ENCODE results near the gene WDR35. TPM values are rescaled to one million over a fixed set of nuclear protein-coding genes. Genes with fewer than 3 reads are reported as not detected.

WDR35 gene
- total and polyA plus RNA-seq, 2 donors (not counting 3 experiments of a cell fraction or from before 2014, with no cell fraction given), result 3.6 to 8.0 TPM

DNA sequence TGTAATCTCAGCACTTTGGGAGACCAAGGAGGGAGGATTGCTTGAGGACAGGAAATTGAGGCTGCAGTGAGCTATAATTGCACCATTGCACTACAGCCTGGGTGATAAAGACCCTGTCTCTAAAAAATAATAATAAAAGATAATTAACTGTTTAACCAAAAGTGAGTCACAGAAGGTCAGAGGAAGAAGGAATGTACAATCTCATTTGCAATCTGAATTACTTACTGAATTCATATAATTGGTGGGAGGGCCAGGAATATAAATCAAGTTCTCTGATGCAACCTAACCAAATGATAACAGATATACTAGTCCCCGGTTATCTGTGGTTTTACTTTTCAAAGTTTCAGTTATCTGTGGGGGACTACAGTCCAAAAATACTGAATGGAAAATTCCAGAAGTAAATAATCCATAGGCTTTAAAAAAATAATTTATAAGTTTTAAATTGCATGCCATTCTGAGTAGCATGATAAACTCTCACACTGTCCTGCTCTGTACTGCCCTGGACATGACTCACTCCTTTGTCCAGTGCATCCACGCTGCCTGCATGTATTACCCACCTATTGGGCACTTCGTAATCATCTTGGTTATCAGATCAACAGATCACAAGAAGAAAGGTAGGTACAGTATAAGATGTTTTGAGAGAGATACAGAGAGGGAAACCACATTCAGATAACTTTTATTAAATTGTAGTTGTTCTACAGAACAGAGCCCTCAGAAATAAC is 35.3 kb upstream of the WDR35 start:
- ChIA-PET POLR2A (no interaction called here), CTCF (interaction anchor here (2.5 kb wide), 1 partner anchor 10 kb away, joined by 13 read pairs; no protein-coding TSS in a partner anchor)
- no peak overlapping the region for H2AFZ ChIP-seq (ENCODE audit: low read depth, low read length)
- BruUV-seq (replicated peaks), result no TSS peak
- dilution Hi-C loops (cut with MboI; ENCODE audit: extremely low pct_ligation_motif_present, low sequenced_read_pairs), result no loop called here
- H3K79me2 ChIP-seq (ENCODE audit: control insufficient read depth, insufficient read depth, low read length), result no peaks in the 10 kb centered on the region
- peaks cover 2 to 3% of the 10 kb centered on the region in 2 experiments for H3K36me3 ChIP-seq (ENCODE audit: control insufficient read depth in 2 of 2, extremely low read depth in 1 of 2, insufficient read depth in 2 of 2, low read length in 2 of 2)
- DNase-seq (ENCODE audit: low read depth, low spot score), result peak; percentile 36
- no peaks in the 10 kb centered on the region for H3K9me3 ChIP-seq (replicated peaks; ENCODE audit: control insufficient read depth, insufficient read depth, low read length)
- H3K4me2 ChIP-seq (ENCODE audit: insufficient read depth, low read length), result no peak overlapping the region
- H3K4me3 ChIP-seq (replicated peaks in 1 of 3; ENCODE audit: insufficient read depth in 1 of 3, low read depth in 1 of 3, low read length in 3 of 3), result no peak overlapping the region
- no peak overlapping the region for H3K9ac ChIP-seq (replicated peaks; ENCODE audit: extremely low read depth, insufficient read depth, low read length)
- no peaks in the 10 kb centered on the region for H3K27me3 ChIP-seq (ENCODE audit: control insufficient read depth in 2 of 2, insufficient read depth in 2 of 2, low read length in 2 of 2)
- H4K20me1 ChIP-seq (replicated peaks; ENCODE audit: control insufficient read depth, extremely low read depth, insufficient read depth, low read length), result no peaks in the 10 kb centered on the region
- FAIRE-seq, result peak; percentile 24
- H3K9me1 ChIP-seq (replicated peaks; ENCODE audit: control insufficient read depth, extremely low read depth, insufficient read depth, low read length), result no peaks in the 10 kb centered on the region
- TF ChIP-seq POLR2A (IDR thresholded peaks at IDR 0.05; ENCODE audit: low read depth, low read length) (no peak), FOS (IDR thresholded peaks at IDR 0.05; ENCODE audit: borderline replicate concordance, insufficient read depth, low read length) (peak; percentile 51), JUN (IDR thresholded peaks at IDR 0.05; ENCODE audit: borderline replicate concordance, insufficient read depth, insufficient read length, low read depth) (peak; percentile 37), GATA2 (IDR thresholded peaks at IDR 0.05; ENCODE audit: insufficient read depth, insufficient read length, low read depth, low read length) (peak; percentile 44), POLR2AphosphoS5 (IDR thresholded peaks at IDR 0.05; ENCODE audit: insufficient read depth, low read depth, low read length) (no peak), MAX (IDR thresholded peaks at IDR 0.05; ENCODE audit: insufficient read depth, insufficient read length) (no peak), MYC (IDR thresholded peaks at IDR 0.05; ENCODE audit: low read depth, low read length) (peak; percentile 26), EZH2 (IDR thresholded peaks at IDR 0.05; ENCODE audit: borderline replicate concordance, low read depth, low read length, severe bottlenecking) (no peak)
- TF ChIP-seq, protein P1, sequence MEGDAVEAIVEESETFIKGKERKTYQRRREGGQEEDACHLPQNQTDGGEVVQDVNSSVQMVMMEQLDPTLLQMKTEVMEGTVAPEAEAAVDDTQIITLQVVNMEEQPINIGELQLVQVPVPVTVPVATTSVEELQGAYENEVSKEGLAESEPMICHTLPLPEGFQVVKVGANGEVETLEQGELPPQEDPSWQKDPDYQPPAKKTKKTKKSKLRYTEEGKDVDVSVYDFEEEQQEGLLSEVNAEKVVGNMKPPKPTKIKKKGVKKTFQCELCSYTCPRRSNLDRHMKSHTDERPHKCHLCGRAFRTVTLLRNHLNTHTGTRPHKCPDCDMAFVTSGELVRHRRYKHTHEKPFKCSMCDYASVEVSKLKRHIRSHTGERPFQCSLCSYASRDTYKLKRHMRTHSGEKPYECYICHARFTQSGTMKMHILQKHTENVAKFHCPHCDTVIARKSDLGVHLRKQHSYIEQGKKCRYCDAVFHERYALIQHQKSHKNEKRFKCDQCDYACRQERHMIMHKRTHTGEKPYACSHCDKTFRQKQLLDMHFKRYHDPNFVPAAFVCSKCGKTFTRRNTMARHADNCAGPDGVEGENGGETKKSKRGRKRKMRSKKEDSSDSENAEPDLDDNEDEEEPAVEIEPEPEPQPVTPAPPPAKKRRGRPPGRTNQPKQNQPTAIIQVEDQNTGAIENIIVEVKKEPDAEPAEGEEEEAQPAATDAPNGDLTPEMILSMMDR (IDR thresholded peaks at IDR 0.05; ENCODE audit: extremely low read depth in 1 of 2, insufficient read depth in 1 of 2, low read depth in 1 of 2, low read length in 2 of 2), result no peak
- no peak overlapping the region for H3K27ac ChIP-seq (ENCODE audit: insufficient read depth, low read depth, low read length)
- intact Hi-C loops (cut with micrococcal nuclease), result no loop called here
- peaks cover 21% of the 10 kb centered on the region for H3K4me1 ChIP-seq (ENCODE audit: control insufficient read depth, extremely low read depth, insufficient read depth, low read length)
